A673 (cell line): ENCODE data around the gene TBCE.

Experiments used
- CTCF ChIP-seq: fragments of 300-800, 200-600 bp; sonication (generic); conservative IDR thresholded peaks from 2 replicates; pipeline ENCODE4 v1.5.1; 2017; ENCODE audit warnings: low read depth, mild to moderate bottlenecking, antibody characterized with exemption, low read length, moderate library complexity, mixed read lengths
- EZH2 ChIP-seq: fragments of 200-600 bp; sonication (generic); IDR thresholded peaks from 2 replicates; pipeline ENCODE4 v1.6.1; 2017; ENCODE audit warnings: borderline replicate concordance, low read depth, mild to moderate bottlenecking, mixed read lengths, antibody characterized with exemption, low read length; ENCODE audit not compliant: poor library complexity, severe bottlenecking

- TF ChIP-seq CTCF (no peak), EZH2 (no peak)
Observed at GRCh38 chr1:235324296-235324695, 42.9 kb upstream of the TBCE start.
